Memory B cell (primary cell): ENCODE measurements around the gene CSH1.
"Not testable (repeated sequence)": the region's sequence is repeated elsewhere in the genome, so short reads cannot be mapped to it uniquely, and the experiment has no call there.

Experiments
- ATAC-seq: fragments of 150-1000 bp; cut with Tn5 transposase; 2 replicates; pipeline ENCODE4 v1.10.0; 2021; ENCODE audit warnings: low read depth, mild to moderate bottlenecking, moderate library complexity
- DNase-seq, 2 donors: peaks; one replicate each; pipeline ENCODE4 v3.0.0; 2022; ENCODE audit warnings: low spot score in 2 of 2
- H3K27ac Mint-ChIP-seq: one replicate; pipeline ENCODE4 v1.8.0; 2022; ENCODE audit warnings: mild to moderate bottlenecking, moderate library complexity, mixed read lengths
- H3K27me3 Mint-ChIP-seq: one replicate; pipeline ENCODE4 v1.8.0; 2022; ENCODE audit warnings: mixed read lengths
- H3K36me3 Mint-ChIP-seq: one replicate; pipeline ENCODE4 v1.8.0; 2022; ENCODE audit warnings: mild to moderate bottlenecking, mixed read lengths
- H3K4me1 Mint-ChIP-seq: one replicate; pipeline ENCODE4 v1.8.0; 2022; ENCODE audit warnings: mixed read lengths
- H3K4me3 Mint-ChIP-seq: one replicate; pipeline ENCODE4 v1.8.0; 2022; ENCODE audit warnings: mild to moderate bottlenecking, moderate library complexity, mixed read lengths
- H3K9me3 Mint-ChIP-seq: one replicate; pipeline ENCODE4 v1.8.0; 2022; ENCODE audit warnings: mixed read lengths

The CSH1 gene

DNA sequence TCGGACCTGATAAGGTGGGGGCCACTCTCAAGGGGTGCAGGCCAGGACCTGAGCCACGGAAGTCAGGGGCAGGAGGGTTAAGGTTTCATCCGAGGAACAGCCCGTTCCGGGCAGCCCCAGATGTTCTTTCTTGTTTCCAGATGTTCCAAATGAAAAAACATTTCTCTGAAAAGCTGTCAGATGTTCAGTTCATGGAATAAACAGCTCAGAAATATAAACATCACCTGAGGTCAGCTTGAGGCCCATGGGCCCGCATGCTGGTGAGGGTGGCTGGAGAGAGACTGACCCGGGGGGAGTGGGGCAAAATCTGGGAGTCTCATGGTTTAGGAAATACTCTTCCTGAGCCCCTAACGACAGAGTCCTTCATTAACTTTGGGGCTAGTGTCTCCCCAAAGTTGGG, 37.2 kb upstream of the CSH1 start:
- Mint-ChIP-seq H3K27me3 (no peaks in the 10 kb centered on the region), H3K4me1 (peaks cover 42% of the 10 kb centered on the region), H3K27ac (no peak overlapping the region), H3K9me3 (peaks cover 1% of the 10 kb centered on the region), H3K4me3 (peak overlapping the region; percentile 100), H3K36me3 (peaks cover 30% of the 10 kb centered on the region)
- DNase-seq (no peak), ATAC-seq (no peak)

DNA sequence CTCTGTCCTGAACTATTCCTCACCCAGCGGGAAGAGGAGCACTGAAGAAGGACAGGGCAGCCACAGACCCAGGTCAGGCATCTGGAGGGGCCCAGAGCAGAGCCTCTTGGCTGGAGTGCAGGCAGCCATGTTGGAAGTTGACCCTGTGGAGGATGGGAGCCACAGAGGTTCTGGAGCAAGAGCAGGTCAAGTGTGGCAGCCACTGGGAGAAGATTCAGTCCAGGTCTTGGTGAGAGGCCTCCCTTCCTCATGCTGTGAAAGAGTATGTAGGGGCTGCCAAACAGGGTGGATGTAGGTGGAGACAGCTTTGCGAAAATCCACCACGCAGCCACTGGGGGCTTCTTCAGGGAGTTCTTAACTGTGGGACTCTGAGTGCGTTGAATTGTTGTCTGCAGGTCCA, 36.3 kb upstream of the CSH1 start:
- Mint-ChIP-seq H3K27ac (peak overlapping the region; percentile 91), H3K36me3 (peaks cover 33% of the 10 kb centered on the region), H3K27me3 (no peaks in the 10 kb centered on the region), H3K9me3 (peaks cover 1% of the 10 kb centered on the region), H3K4me1 (peaks cover 41% of the 10 kb centered on the region), H3K4me3 (peak overlapping the region; percentile 100)
- ATAC-seq = peak; percentile 20
- no peak for DNase-seq

DNA sequence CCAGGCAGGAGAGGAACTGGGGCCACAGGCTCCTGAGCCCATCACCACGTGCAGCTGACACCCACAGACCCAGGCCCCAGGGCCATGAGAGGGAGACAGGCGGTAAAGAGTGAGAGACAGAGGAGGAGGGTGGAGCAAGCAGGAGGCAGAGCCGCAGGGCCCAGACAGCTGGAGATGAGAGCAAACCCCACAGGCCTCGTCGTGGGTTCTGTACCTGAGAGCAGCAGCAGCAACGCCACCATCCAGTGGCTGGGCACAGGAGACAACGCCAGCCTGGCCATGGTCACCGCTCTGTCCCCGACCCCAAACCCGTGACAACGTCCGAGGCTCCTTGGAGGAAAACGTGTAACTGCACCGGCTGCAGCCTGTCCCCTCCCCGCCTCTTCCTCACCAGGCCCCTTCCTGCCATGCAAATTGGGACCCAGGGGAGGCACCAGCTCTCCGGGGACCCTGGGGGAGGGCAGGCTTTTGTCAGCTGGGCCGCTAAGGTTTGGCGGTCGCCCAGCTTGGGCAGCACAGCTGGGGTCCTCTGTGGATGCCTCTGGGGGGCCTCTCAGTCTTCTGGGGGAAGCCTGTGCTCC, 35.7 kb upstream of the CSH1 start, which contains the start of gene CD79B:
Gene CD79B (minus strand): TSS at position 351 of the 581 bp plus-strand sequence. CDS start 70 bp downstream, at position 281.
- ATAC-seq = peak; percentile 88
- peaks cover 46% of the 10 kb centered on the region for H3K4me1 Mint-ChIP-seq
- H3K27ac Mint-ChIP-seq = peak within 1 kb of the TSS; percentile 91
- H3K9me3 Mint-ChIP-seq = peaks cover 1% of the 10 kb centered on the region
- no peaks in the 10 kb centered on the region for H3K27me3 Mint-ChIP-seq
- peaks cover 33% of the 10 kb centered on the region for H3K36me3 Mint-ChIP-seq
- peak; percentile 81 to 86 for DNase-seq
- H3K4me3 Mint-ChIP-seq = peak within 1 kb of the TSS; percentile 100

DNA sequence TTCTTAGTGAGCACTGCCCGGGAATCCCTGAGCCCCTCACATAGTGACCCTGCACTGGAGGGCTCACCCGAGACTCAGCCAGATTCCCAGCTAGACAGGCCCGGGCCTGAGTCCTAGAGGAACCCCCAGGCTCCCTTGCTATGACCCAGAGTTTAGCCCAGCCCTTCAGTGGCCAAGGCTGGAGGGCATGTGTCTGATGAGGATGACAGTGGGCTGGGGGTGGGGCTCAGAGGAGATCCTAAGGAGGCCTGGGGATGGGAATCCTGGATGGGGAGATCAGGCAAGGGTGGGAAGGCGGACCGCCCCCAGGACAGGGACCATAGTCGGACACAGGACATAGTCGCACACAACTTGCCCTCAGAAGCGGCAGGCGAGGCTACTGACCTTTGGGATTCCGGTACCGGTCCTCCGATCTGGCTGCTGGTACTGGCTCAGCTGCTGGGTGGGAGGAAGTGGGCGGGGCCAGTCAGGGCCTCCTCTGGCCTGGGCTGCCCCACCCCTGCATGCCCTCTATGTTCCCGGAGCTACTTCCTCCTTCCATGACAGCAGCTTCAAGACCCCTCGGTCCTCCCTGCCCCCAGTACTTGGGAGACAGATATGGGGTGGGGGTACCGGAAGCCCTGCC, 34.7 kb upstream of the CSH1 start:
- DNase-seq = peak in 1 of 2 donors; percentile 45
- H3K4me1 Mint-ChIP-seq = peaks cover 47% of the 10 kb centered on the region
- peak overlapping the region; percentile 100 for H3K4me3 Mint-ChIP-seq
- H3K27me3 Mint-ChIP-seq = no peaks in the 10 kb centered on the region
- ATAC-seq = peak; percentile 28
- peak overlapping the region; percentile 91 for H3K27ac Mint-ChIP-seq
- H3K9me3 Mint-ChIP-seq = peaks cover under 1% of the 10 kb centered on the region
- H3K36me3 Mint-ChIP-seq = peaks cover 31% of the 10 kb centered on the region

DNA sequence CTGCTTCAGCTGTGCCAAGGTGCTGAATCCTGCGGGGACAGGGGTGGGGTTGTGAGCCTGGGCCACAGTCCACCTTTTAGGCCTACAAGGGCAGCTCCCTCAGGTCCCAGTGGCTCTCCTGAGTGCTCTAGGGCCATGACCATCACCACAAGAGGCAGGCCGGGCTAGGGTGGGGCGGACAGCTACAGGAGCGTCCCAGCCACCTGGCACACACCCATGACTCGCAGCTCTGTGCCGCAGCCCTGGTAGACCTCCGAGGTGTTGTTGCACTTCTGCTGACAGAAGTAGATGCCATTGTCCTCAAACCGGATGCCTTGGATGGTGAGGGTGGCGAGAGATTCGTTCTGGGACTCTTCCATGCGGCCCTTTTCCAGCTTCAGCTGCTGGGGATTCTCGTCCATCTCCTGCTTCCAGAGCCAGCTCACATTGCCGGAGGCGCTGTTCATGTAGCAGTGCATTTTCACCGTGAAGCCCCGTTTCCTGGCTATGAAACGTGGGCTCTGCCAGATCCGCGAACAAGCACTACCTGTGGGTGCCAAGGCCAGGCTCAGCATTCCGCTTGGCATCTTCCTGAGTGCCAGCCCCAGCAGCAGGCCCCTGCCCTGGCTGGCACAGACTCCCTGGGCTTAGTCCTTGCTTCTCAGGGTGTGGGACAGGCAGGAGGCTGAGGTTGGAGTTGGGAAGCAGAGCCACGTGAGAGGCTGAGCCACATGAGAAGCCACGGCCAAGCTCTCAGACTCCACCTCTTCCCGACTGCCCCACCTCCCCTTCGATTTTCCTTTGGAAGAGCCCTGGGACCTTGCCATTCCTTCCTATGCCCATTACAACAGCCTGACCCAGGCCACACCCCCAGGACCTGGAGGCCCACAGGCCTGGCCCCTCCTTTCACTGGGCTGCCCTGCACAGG, 33.7 kb upstream of the CSH1 start:
- Mint-ChIP-seq H3K36me3 (peaks cover 31% of the 10 kb centered on the region), H3K27me3 (no peaks in the 10 kb centered on the region), H3K9me3 (no peaks in the 10 kb centered on the region), H3K27ac (peak overlapping the region; percentile 91), H3K4me3 (peak overlapping the region; percentile 100), H3K4me1 (peaks cover 48% of the 10 kb centered on the region)
- no peak for ATAC-seq
- no peak for DNase-seq

DNA sequence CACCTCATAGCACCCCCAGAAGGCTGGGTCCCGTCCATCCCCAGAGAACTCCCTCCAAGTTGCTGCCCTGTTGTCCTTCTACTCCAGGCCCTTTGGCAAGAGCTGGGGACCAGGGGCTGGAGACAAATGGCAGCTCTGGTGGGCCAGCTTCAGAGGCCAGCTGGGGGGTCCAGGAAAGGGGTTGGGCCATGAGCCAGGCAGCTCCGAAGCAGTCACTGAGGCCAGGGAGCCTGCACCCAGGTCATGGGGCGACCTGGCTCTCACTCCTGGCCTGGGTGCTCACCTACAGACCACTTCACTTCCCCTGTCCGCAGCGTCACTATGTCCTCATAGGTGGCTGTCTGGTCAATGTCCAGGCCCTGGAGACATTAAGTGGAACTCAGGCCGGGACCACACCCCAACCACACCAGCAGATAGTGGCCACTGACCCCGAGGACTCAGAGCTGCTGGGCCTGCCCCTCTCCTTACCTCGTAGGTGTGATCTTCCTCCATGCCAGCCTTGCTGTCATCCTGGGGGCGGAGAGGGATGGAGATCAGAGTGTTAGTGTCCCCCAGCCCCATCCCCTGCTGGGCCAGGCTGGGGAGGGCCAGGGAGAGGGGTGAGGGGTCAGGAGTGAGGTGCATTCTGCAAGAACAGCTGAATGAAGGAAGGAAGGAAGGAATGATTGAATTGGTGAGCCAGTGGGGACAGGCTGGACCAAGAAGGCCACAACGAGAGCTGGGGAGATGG, 32.8 kb upstream of the CSH1 start:
- H3K4me3 Mint-ChIP-seq = peak overlapping the region; percentile 100
- peaks cover 31% of the 10 kb centered on the region for H3K36me3 Mint-ChIP-seq
- peaks cover 49% of the 10 kb centered on the region for H3K4me1 Mint-ChIP-seq
- H3K27me3 Mint-ChIP-seq = no peaks in the 10 kb centered on the region
- DNase-seq (no peak), ATAC-seq (no peak)
- no peaks in the 10 kb centered on the region for H3K9me3 Mint-ChIP-seq
- H3K27ac Mint-ChIP-seq = peak overlapping the region; percentile 67

DNA sequence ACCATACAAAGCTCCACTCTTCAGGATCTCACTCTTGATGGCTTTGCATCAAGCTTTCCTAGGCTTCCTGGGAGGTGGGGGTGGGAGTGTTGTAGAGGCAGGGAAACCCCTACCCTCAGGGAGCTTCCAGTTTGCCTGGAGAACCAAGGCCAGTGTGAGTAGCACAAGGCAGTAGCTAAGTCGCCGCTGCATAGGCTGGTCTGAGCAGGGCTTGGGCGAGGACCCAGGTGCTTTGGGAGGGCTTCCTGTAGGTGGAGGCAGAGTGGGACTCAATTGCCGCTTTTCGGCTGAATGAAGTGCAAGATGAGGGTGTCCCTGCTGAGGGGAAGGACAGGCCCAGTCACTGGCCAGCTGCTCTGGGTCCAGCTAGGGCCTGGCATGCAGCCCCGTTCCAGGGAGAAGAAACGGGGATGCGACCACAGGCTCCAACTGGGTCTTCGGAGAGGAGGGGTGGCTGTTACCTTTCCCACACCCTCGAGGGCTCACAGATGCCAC, 31.8 kb upstream of the CSH1 start:
- Mint-ChIP-seq H3K36me3 (peaks cover 31% of the 10 kb centered on the region), H3K9me3 (no peaks in the 10 kb centered on the region), H3K27me3 (no peaks in the 10 kb centered on the region), H3K4me3 (peak overlapping the region; percentile 100), H3K4me1 (peaks cover 48% of the 10 kb centered on the region), H3K27ac (peak overlapping the region; percentile 41)
- DNase-seq (no peak), ATAC-seq (no peak)

DNA sequence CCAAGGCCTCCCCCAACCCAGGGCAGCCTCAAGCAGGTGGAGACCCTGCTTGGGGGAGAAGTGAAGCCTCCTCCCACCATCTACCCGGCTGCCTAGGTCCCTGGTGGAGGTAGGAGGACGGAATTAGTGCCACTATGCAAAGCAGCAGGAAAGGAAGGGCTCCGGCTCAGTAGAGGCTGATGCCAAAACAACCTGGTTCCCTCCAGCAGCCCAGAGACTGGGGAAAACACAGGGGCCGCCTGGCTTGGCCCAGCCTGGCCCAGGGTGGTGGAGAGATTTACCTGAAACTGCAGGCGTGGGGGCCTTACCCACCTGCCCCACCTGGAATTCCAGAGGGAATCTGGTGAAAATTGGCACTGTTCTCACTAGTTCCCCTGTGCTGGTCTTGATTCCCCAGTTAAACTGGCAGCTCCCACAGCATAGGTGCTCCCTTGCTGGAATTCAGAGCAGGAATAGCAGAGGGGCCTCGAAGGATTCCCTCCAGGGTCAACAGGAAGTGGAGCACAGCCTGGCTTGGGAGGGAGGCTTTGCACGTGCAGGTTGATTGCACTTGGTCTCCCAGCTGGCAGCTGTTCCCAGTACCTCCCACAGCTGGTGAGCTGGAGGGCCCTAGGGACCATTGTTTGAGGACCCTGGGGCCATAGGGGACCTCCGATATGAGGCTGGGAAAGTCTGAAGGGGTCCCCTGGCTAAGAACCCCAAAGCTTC, 31.2 kb upstream of the CSH1 start:
- Mint-ChIP-seq H3K4me3 (peak overlapping the region; percentile 100), H3K36me3 (peaks cover 31% of the 10 kb centered on the region), H3K27me3 (no peaks in the 10 kb centered on the region), H3K9me3 (no peaks in the 10 kb centered on the region), H3K27ac (peak overlapping the region; percentile 87), H3K4me1 (peaks cover 44% of the 10 kb centered on the region)
- ATAC-seq = peak; percentile 27
- DNase-seq = no peak

DNA sequence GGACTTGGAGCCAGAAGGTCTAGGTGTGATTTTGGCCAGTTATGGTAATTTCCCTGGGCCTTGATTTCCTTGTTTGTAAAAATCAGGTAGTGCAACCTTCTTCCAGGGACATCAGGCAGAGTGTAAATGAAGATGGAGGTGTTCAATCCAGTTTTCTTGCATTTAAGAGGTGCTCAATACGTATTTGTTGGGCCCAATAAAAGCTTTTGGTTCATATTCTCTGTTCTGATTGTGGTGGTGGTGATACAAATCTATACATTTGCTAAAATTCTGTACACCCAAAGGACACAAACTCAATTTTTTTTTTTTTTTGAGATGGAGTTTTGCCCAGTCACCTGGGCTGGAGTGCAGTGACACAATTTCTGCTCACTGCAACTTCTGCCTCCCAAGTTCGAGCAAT, 29.8 kb upstream of the CSH1 start:
- peaks cover 24% of the 10 kb centered on the region for H3K36me3 Mint-ChIP-seq
- H3K9me3 Mint-ChIP-seq = no peaks in the 10 kb centered on the region
- DNase-seq (no peak), ATAC-seq (no peak)
- peak overlapping the region; percentile 67 for H3K4me3 Mint-ChIP-seq
- H3K27me3 Mint-ChIP-seq = no peaks in the 10 kb centered on the region
- H3K27ac Mint-ChIP-seq = peak overlapping the region; percentile 87
- peaks cover 49% of the 10 kb centered on the region for H3K4me1 Mint-ChIP-seq

DNA sequence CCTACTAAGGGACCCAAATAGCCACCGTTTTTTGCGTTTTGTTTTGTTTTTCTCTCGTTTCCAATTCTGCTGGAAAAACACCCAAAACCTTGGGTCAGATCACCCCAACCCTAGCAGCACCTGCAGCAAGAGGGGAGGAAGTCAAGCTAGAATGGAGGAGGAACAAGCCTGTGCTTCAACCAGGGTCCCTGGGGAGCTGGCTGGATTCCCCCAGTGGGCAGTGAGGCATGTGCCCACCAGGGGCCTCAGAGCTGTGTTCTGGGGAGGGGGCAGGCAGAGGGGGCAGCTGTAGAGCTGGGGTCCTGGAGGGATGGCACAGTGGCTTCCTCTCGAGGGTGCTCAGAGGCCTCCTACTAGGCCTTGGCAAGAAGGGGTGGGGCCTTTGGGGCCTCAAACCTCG, 29.2 kb upstream of the CSH1 start:
- Mint-ChIP-seq H3K4me3 (peak overlapping the region; percentile 67), H3K36me3 (peaks cover 18% of the 10 kb centered on the region)

DNA sequence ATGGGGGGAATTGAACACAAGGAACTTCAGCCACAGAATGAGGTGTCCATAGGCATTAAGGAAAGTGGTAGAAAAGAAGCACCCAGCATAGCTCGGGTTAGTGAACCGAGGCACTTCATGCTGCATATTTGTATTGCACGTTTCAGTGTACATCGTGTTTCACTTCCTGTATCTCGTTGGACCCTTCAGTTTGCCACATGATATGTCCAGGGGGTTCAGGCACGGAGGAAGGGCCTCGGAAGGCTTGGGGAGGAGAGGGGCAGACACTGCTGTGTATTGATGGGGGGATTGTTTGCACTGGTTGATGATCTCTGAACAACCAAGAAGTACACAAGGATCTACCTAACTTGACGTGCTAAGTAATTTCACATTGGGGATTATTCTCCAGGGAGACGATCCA, 26.0 kb upstream of the CSH1 start:
- Mint-ChIP-seq H3K27ac (peak overlapping the region; percentile 91), H3K4me1 (peaks cover 45% of the 10 kb centered on the region), H3K4me3 (peak overlapping the region; percentile 72)
- DNase-seq (peak in 1 of 2 donors; percentile 51), ATAC-seq (peak; percentile 65)
- not testable (repeated sequence) for H3K36me3 Mint-ChIP-seq, H3K27me3 Mint-ChIP-seq, H3K9me3 Mint-ChIP-seq

More for the DNA sequence above, 29.2 kb upstream of the CSH1 start:
- H3K27ac Mint-ChIP-seq = peak overlapping the region; percentile 87
- no peaks in the 10 kb centered on the region for H3K9me3 Mint-ChIP-seq
- peaks cover 48% of the 10 kb centered on the region for H3K4me1 Mint-ChIP-seq
- no peaks in the 10 kb centered on the region for H3K27me3 Mint-ChIP-seq
- DNase-seq (peak; percentile 77 to 78), ATAC-seq (peak; percentile 78)

DNA sequence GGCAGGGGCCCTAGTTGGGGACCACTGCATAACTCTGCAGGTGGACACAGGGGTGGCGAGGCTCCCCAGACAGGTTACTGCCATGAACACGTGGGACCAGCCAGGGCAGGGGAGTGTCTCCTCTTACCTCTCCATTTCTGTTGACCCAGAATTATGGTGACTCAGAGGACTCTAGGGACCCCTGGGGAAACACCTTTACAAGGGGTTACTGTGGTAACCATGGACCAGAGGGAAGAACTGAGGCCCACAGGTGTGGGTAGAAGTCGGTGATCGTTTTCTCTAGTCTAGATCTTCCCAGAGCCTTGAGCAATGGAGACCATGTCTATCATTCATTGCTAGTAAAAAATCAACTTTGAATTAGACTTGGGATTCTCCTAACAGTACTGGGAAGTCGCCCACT, 24.4 kb upstream of the CSH1 start:
- H3K4me3 Mint-ChIP-seq = peak overlapping the region; percentile 40
- H3K27me3 Mint-ChIP-seq, H3K9me3 Mint-ChIP-seq, H3K36me3 Mint-ChIP-seq, DNase-seq: not testable (repeated sequence)
- peak; percentile 18 for ATAC-seq
- peak overlapping the region; percentile 85 for H3K27ac Mint-ChIP-seq
- peaks cover 46% of the 10 kb centered on the region for H3K4me1 Mint-ChIP-seq

DNA sequence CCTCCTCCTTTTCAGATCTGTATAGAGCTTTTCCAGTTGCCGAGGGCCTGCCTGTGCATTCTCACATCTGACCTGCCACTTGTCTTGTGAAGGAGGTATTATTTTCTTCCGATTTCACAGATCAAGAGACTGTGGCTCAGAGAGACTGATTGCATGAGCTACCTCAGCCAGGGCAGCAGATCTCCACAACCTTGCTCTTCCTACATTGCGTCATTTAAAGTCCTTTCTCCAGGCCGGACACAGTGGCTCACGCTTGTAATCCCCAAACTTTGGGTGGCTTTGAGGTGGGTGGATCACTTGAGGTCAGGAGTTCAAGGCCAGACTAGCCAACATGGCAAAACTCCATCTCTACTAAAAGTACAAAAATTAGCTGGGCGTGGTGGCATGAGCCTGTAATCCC, 23.7 kb upstream of the CSH1 start:
- not testable (repeated sequence) for ATAC-seq, H3K27me3 Mint-ChIP-seq, DNase-seq, H3K9me3 Mint-ChIP-seq, H3K36me3 Mint-ChIP-seq
- H3K4me3 Mint-ChIP-seq = peak overlapping the region; percentile 71
- H3K4me1 Mint-ChIP-seq = peaks cover 46% of the 10 kb centered on the region
- H3K27ac Mint-ChIP-seq = peak overlapping the region; percentile 85
